ENCODE results near the gene HCN4.

The HCN4 gene

DNA sequence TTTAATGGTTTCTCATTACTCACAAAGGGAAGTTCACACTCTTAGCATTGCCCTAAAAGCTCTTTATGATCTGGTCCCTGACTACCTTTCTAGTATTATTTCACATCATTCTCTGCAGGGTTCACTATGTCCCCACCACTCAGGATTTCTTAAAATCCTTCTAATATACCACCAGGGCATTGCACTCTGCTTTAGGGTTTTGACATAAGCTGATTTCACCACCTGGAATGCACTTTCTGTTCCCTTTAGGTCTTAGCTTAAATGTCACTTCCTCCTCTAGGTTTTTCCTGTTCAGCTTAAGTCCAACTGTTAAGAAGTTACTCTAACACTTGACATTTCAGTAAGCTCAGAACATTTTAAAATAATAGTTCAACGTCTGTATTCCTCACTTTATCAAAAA is 81.7 kb downstream of the HCN4 start:
- no peak for DNase-seq

DNA sequence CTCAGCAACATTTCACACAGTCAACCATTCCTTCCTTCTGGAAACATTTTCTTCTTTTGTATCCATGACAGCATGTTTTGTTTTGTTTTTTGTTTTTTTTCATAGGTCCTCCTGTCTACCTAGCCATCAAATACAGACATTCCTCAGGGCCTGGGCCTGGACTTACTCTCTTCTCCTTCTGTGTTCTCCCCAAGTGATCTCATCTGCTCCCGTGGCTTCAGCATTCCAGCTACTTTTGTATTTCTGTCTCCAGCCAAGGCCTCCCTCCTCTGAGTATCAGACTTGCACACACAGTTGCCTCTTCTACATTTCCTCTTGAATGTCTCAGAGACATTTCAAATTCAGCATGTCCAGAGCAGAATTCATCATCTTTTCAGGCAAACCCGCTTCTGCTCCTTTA is 82.4 kb downstream of the HCN4 start:
- no peak for DNase-seq

DNA sequence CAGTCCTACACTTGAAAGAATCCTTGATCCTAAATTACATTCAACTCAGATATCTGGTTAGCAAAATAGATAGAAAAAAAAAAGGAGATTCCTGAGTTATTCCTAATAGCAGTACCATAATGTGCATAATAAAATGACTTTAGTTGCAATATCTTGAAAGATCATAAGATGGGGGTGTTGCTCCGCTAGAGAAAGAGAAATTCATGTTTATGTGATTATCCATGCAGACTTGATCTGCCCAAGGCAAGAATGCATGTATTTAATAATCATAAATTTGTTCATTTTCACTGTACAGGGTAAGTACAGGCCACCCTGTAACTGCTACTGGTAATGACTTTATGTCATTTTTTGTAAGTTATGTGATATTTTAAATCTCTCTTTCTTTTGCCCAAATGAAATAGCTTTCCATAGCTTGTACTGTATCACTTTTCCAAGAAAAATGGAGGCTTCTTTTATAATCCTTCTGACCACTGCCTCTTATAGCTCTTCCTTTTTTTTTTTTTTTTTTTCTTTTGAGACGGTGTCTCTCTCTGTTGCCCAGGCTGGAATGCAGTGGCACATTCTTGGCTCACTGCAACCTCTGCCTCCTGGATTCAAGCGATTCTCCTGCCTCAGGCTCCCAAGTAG is 84.6 kb downstream of the HCN4 start:
- no peak for DNase-seq

DNA sequence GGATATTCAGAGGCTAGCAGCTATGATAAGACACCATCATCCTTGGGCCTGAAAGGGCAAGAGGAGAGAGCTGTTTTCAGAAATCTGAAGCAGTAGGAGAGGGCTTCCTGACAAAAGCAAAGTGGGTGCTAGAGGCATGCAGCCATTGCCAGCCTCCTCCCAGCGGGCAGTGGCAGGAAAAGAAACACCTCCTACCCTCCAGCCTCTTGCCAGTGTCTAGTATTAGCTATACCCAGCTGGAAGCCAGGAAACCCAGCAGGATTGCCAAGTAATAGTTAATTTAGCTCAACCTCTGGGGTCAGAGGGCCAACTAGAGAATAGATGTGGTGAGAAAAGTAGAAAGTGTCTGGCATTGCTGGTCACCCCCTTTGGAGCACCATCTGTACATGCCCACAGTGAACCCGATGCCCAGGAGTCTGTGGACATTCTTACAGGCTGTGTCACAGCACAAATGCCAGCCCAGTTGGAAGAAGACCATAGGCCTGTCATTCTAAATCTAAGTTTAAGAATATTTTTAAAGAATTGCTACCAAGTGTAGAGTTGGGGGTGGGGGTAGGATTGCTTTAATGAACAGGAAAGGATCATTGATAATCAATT is 85.3 kb downstream of the HCN4 start:
- no peak for DNase-seq

DNA sequence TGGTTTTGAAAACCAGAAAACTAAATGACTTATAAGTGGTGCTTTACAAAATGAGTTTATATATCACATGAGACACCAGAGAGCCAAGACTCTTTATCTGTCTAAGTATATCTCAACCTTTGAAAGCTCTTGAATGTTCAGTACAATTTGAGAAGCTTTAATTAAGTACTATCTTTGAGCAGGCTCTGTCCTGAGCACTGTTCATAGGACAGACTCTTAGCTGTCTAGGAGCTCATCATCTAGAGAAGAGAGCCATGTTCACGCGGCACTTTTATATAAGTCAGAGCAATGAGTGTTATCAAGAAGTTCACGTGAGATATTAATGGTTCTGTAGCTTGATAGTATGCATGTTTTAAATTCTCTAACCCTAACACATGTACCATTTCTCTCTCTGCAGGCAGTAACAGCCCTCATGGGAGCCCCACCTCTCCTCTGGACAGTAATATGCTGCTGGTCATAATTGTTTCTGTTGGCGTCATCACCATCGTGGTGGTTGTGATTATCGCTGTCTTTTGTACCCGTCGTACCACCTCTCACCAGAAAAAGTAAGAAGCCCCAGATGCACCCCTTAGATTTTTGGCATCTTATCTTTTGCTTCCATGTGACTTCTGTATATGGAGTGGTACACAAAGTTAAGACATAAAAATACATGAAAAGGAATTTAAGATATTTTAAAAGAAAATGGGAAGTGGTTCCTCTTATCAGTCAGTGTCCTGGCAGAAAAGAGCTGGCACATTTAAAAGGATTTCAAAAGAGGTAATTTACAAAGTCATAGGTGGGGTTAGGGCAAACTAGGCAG is 86.0 kb downstream of the HCN4 start:
- no peak for DNase-seq

DNA sequence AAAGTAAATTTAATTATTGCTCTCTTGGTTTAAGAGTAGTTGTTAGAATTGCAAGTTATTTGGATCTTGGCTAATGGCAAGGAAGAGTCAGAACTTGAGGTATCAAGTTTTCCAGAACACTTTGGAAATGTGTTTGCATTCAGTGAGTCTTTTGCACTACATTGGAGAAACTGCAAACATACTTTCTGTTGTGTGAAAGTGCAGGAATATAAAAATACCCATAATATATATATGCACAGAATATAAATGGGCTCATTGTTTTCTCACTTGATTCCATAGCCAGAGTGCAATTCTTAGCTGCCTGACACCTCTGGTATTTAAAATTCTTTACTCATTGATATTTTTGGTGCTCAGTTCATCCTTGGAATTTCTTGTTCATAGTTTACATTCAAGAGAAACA is 92.9 kb downstream of the HCN4 start:
- DNase-seq, result no peak

DNA sequence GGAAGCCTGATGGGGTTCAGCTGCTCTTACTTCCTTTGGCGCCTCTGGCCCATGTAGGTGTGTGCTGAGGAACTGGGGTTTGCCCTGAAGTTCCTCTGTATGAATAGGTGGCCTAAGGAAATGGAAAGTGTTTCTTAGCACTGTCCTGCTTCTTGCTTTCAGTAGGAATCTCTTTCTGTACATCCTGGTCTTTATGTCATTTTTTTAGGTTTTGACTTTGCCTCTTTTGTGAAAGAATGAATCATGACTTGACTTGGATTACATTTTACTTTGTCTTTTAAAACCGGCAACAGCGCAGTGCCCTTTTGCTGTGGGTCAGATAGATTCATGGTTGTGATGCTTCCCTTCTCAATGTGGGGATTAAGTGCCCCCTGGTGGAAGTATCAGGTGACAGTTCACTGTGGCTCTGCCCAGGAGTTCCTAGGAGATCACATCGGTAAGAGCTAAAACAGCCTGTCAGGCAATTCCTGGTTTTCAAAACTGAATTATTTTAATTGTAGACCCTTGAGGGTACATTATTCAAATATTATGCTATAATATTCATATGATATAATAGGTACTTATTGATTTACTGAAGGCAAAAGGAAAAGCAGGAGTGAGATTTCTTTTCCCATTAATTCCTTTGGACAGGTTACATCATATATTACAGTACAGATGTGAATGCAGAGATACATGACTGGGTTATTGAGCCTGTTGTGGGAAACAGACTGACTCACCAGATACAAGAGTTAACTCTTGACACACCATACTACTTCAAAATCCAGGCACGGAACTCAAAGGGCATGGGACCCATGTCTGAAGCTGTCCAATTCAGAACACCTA is 95.4 kb downstream of the HCN4 start:
- DNase-seq, result peak; percentile 31

DNA sequence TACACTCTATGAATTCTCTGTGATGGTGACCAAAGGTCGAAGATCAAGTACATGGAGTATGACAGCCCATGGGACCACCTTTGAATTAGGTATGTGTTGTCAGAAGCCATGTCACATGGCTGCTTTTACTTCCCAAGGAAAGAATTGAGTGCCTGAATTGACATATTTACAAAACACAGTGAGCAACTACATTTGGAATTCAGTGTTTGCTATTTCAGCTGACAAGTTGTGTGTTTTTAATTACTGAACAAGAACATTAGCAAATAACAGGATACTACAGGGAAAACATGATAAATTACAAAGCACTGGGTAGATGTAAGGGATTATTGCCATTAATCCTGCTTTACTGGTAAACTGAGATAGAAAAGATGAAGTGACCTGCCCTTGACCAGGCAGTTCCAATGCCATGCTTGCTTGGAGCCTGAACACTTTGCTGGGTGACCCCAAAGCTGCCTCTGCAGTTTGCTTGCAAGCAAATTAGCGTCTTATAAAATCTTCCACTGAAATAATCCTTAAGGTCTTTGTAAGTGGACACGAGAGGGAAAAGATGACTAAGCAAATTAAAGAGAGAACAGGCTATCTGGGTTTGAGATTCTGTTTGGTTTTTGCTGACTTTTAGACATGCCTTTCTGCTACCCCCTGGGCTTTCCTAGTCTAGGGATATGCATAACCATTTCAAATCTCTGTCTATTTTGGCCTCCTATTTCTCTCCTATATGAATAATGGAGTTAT is 98.2 kb downstream of the HCN4 start:
- no peak for DNase-seq

All from NCI-H1092 treated with DMSO at 0.1 percent for 48 hours (cell line).